ENCODE measurements around the gene ASB16.

ASB16 gene

DNA sequence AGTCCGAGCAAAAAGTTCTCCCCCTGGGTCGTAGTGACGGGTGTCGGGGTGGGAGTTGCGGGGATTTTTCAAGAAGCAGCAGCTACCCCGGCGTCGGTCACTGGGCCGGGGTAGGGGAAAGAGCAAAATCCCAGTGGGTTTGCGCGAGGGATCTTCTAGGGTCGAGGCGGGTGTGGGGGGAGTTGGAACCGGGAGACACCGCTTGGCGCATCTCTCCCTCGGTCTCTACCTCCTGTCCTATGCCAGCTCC lies 51.3 kb downstream of the ASB16 start:
- Histone ChIP-seq H3K9ac (peak overlapping the region; percentile 93), H2AFZ (ENCODE audit: low read depth) (peak overlapping the region; percentile 48), H3K27me3 (ENCODE audit: insufficient read depth, low read depth) (no peaks in the 10 kb centered on the region), H4K20me1 (ENCODE audit: insufficient read depth) (no peaks in the 10 kb centered on the region), H3K4me1 (ENCODE audit: low read depth, poor library complexity, severe bottlenecking) (peaks cover 23% of the 10 kb centered on the region), H3K4me3 (IDR thresholded peaks at IDR 0.05; ENCODE audit: insufficient read depth, low read depth, low read length) (no peak overlapping the region), H3K79me2 (ENCODE audit: insufficient read depth, low read depth) (peaks cover 38% of the 10 kb centered on the region), H3K4me2 (peak overlapping the region; percentile 97), H3K27ac (peak overlapping the region; percentile 96), H3K36me3 (ENCODE audit: insufficient read depth) (peaks cover 3% of the 10 kb centered on the region; the same call in 1 of the 2 replicates)
- TF ChIP-seq, protein P1, sequence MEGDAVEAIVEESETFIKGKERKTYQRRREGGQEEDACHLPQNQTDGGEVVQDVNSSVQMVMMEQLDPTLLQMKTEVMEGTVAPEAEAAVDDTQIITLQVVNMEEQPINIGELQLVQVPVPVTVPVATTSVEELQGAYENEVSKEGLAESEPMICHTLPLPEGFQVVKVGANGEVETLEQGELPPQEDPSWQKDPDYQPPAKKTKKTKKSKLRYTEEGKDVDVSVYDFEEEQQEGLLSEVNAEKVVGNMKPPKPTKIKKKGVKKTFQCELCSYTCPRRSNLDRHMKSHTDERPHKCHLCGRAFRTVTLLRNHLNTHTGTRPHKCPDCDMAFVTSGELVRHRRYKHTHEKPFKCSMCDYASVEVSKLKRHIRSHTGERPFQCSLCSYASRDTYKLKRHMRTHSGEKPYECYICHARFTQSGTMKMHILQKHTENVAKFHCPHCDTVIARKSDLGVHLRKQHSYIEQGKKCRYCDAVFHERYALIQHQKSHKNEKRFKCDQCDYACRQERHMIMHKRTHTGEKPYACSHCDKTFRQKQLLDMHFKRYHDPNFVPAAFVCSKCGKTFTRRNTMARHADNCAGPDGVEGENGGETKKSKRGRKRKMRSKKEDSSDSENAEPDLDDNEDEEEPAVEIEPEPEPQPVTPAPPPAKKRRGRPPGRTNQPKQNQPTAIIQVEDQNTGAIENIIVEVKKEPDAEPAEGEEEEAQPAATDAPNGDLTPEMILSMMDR (conservative IDR thresholded peaks at IDR 0.05; ENCODE audit: low read depth, low read length), result no peak

DNA sequence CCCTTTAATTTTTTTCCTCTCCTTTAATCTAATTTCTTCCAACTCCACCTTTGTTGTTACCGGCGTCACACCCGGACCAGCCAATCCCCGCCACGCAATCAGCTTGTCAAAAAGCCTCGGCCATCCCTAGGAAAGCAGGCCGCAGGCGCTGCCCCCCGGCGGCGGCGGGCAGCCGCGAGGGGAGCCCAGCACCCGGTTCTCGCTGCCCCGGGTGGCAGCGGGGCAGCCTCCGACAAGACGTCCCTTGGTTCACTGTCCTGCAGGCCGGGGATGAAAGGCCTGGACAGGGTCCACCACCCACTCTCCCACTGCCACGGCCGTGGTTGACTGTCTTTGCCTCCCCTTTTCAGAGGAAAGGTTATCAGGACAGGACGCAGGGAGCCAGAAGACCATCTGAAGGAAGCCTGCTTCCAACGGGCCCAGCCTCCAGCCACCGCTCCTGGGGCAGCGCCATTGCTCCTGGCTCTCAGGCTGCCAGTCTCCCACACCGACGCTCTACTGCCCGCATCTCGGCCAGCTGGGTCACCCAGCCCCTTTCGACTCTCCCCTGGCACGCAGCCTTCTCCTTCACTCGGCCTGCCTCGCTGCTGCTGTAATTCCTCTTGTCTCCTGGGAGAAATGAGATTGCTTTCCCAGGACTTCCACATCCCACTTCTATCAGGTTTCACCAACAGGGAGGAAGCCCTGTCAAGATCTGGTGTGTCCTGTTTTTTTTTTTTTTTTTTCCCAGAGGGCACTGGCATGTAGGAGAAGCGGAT lies 51.8 kb downstream of the ASB16 start:
- peak overlapping the region; percentile 97 for H3K4me2 ChIP-seq
- peak overlapping the region; percentile 96; the same call in 1 of the 2 replicates for H3K27ac ChIP-seq
- no peaks in the 10 kb centered on the region for H3K27me3 ChIP-seq (ENCODE audit: insufficient read depth, low read depth)
- H3K4me1 ChIP-seq (ENCODE audit: low read depth, poor library complexity, severe bottlenecking), result peaks cover 22% of the 10 kb centered on the region
- H3K4me3 ChIP-seq (IDR thresholded peaks at IDR 0.05; ENCODE audit: insufficient read depth, low read depth, low read length), result no peak overlapping the region
- TF ChIP-seq, protein P1 (conservative IDR thresholded peaks at IDR 0.05; ENCODE audit: low read depth, low read length), result no peak
- no peaks in the 10 kb centered on the region for H4K20me1 ChIP-seq (ENCODE audit: insufficient read depth)
- H3K79me2 ChIP-seq (ENCODE audit: insufficient read depth, low read depth), result peaks cover 33% of the 10 kb centered on the region
- H2AFZ ChIP-seq (ENCODE audit: low read depth), result peak overlapping the region; percentile 48
- H3K36me3 ChIP-seq (ENCODE audit: insufficient read depth), result no peaks in the 10 kb centered on the region
- peak overlapping the region; percentile 93; the same call in 1 of the 2 replicates for H3K9ac ChIP-seq

DNA sequence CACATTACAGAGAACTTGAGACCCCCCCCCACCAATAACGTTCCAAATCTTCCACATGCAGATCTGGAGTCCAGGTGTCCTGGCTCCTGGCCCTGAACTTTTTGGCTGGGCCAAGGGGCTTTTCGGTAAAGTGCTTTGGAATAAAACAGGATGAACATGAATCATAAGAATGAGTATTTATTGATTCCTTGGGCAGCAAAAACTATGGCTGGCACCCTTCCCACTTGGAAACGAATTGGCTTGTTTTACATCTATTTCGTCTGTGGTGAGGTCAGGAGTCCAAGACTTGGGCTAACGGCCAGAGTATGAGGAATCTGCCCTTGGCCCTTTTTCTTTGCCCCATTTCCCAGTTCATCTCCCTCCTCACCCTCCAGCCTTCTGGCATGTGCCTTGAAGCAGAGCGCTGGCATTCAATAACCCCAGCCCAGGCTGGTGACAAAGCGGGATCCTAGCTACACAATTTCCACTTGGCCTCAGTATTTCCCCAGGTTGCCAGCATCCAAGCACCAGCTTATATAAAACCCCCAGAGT lies 53.1 kb downstream of the ASB16 start:
- Histone ChIP-seq H3K79me2 (ENCODE audit: insufficient read depth, low read depth) (peaks cover 23% of the 10 kb centered on the region; the same call in 1 of the 2 replicates), H3K9ac (no peak overlapping the region), H3K4me1 (ENCODE audit: low read depth, poor library complexity, severe bottlenecking) (peaks cover 20% of the 10 kb centered on the region), H3K27me3 (ENCODE audit: insufficient read depth, low read depth) (no peaks in the 10 kb centered on the region), H4K20me1 (ENCODE audit: insufficient read depth) (no peaks in the 10 kb centered on the region), H2AFZ (ENCODE audit: low read depth) (no peak overlapping the region), H3K4me2 (peak overlapping the region; percentile 6; the same call in 1 of the 2 replicates), H3K4me3 (IDR thresholded peaks at IDR 0.05; ENCODE audit: insufficient read depth, low read depth, low read length) (no peak overlapping the region), H3K36me3 (ENCODE audit: insufficient read depth) (no peaks in the 10 kb centered on the region), H3K27ac (no peak overlapping the region)
- TF ChIP-seq, protein P1 (conservative IDR thresholded peaks at IDR 0.05; ENCODE audit: low read depth, low read length), result no peak

All from KMS-11 (cell line).